Cardiac fibroblast (primary cell): ENCODE results near the gene ZNF586.
"Not testable (repeated sequence)": the region's sequence is repeated elsewhere in the genome, so short reads cannot be mapped to it uniquely, and the experiment has no call there.

Source experiments
- DNase-seq, 2 donors: peaks; one replicate each; pipeline versions ENCODE4 v3.0.0 to v3.0.0-alpha.2; 2010; ENCODE audit warnings: low read depth in 2 of 2
- H3K4me3 ChIP-seq, 2 donors: replicated peaks in 1 of 2; 1 replicate in 1 of 2; 2 replicates in 1 of 2; pipeline ENCODE4 v1.5.1; 2011; ENCODE audit warnings: low read depth in 2 of 2, low read length in 2 of 2, mild to moderate bottlenecking in 2 of 2, moderate library complexity in 1 of 2
- TF ChIP-seq, protein P1 (sequence below): IDR thresholded peaks from one replicate; pipeline ENCODE4 v1.5.1; 2011; ENCODE audit warnings: low read depth, mild to moderate bottlenecking, low read length, inconsistent platforms

The ZNF586 gene

DNA sequence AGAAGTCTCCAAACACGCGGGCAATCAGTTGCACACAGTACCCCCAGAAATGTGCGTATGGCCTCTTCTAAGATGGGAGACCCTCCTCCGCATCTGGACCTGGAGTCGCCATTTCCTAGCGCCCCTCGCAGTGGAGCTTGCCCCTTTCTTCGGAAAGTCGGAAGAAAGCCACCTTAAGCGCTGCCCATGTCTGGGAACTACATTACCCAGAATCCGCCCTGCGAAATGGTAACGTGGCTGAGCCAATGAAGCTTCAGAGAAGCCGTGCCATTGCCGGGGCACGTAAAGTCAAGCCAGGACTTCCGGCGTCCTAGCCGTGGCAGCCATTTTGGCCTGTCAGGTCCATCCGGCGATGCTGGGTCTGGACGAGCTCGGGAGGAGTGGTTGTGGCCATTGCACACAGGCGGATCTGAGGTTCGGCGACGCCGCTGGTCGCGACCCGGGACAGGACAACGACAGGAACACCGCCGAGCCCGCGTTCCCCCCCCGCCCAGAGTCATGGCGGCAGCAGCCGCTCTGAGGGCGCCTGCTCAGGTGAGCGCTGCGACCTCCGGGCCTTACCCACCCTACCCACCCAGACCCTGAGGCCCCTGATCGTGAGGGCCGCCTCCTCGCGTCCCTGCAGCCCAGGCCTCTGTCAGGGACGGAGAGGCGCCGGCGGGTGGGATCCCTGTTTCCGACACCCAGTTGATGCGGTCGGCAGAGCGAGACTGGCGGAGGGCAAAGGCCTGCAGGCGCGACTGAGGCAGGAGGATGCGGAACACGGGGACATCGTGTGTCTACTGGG is at the start of gene ZNF586:
Gene ZNF586, plus strand, starts transcription at position 332 of the 787 bp plus-strand sequence. Its CDS starts 167 bp downstream, at position 499.
- DNase-seq, result peak; percentile 93 to 94
- TF ChIP-seq, protein P1, sequence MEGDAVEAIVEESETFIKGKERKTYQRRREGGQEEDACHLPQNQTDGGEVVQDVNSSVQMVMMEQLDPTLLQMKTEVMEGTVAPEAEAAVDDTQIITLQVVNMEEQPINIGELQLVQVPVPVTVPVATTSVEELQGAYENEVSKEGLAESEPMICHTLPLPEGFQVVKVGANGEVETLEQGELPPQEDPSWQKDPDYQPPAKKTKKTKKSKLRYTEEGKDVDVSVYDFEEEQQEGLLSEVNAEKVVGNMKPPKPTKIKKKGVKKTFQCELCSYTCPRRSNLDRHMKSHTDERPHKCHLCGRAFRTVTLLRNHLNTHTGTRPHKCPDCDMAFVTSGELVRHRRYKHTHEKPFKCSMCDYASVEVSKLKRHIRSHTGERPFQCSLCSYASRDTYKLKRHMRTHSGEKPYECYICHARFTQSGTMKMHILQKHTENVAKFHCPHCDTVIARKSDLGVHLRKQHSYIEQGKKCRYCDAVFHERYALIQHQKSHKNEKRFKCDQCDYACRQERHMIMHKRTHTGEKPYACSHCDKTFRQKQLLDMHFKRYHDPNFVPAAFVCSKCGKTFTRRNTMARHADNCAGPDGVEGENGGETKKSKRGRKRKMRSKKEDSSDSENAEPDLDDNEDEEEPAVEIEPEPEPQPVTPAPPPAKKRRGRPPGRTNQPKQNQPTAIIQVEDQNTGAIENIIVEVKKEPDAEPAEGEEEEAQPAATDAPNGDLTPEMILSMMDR, result no peak
- H3K4me3 ChIP-seq, result peak within 1 kb of the TSS; percentile 89 to 92

DNA sequence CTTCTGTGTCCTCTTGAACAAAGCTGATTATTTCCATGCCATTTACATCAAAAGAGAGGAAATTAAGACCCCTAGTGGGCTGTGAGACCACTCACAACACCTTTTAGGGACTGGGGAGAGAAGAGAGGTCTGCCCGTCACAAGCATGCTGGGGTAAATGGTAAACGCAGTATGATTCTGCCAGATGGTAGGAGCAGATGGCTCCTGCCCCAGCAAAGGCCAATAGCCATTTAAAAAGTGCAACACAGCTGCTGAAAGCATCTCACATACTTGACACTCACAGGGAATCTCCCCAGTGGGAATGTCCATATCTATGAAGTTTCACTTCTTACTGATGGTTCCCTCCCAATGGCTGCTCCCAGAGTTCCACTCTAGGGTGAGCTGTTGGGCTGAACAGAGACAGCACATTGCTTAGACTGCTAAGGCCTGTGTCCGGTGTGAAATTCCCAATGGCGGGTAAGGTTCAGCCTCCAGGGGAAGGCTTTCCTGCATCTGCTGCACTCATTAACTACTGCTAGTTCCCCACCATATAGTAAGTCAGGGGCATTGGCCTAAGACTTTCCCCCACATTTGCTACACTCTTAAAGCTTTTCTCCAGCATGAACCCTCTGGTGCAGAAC is 49.5 kb upstream of the ZNF586 start:
- no peak for DNase-seq
- TF ChIP-seq, protein P1, result no peak
- H3K4me3 ChIP-seq, result no peak overlapping the region

DNA sequence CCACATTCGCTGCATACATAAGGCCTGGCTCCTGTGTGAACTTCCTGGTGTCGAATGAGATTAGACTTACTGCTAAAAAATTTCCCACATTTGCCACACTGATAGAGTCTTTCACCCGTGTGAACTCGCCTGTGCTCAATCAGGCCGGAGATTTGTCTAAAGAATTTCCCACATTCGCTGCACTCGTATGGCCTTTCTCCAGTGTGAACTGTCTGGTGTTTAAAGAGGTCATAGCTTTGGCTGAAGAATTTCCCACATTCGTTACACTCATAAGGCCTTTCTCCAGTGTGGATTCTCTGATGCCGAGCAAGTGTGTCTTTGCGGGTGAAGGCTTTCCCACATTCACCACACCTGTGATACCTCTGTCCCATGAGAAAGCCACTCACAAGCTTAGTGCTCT is 48.6 kb upstream of the ZNF586 start:
- no peak for DNase-seq
- H3K4me3 ChIP-seq, result no peak overlapping the region
- TF ChIP-seq, protein P1, result no peak

DNA sequence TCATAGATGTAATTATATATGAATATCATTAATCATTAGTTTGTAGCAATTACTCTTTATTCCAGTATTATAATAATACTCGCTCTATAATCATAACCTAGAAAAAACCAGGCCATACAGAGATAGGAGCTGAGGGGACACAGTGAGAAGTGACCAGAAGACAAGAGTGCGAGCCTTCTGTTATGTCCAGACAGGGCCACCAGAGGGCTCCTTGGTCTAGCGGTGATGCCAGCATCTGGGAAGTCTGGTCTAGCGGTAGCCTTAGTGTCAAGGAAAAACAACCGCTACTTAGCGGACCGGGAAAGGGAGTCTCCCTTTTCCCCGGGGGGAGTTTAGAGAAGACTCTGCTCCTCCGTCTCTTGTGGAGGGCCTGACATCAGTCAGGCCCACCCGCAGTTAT is 31.2 kb upstream of the ZNF586 start:
- H3K4me3 ChIP-seq, result not testable (repeated sequence)
- DNase-seq, result peak; percentile 62 to 71
- TF ChIP-seq, protein P1, result peak; percentile 61

DNA sequence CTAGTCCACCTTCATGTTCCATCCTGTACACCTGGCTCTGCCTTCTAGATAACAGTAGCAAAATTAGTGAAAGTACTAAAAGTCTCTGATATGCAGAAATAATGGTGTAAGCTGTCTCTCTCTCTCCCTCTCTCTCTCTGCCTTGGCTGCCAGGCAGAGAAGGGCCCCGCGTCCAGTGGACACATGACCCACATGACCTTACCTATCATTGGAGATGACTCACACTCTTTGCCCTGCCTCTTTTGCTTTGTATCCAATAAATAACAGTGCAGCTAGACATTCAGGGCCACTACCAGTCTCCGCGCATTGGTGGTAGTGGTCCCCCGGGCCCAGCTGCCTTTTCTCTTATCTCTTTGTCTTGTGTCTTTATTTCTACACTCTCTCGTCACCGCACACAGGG is 30.7 kb upstream of the ZNF586 start:
- not testable (repeated sequence) for DNase-seq, H3K4me3 ChIP-seq

DNA sequence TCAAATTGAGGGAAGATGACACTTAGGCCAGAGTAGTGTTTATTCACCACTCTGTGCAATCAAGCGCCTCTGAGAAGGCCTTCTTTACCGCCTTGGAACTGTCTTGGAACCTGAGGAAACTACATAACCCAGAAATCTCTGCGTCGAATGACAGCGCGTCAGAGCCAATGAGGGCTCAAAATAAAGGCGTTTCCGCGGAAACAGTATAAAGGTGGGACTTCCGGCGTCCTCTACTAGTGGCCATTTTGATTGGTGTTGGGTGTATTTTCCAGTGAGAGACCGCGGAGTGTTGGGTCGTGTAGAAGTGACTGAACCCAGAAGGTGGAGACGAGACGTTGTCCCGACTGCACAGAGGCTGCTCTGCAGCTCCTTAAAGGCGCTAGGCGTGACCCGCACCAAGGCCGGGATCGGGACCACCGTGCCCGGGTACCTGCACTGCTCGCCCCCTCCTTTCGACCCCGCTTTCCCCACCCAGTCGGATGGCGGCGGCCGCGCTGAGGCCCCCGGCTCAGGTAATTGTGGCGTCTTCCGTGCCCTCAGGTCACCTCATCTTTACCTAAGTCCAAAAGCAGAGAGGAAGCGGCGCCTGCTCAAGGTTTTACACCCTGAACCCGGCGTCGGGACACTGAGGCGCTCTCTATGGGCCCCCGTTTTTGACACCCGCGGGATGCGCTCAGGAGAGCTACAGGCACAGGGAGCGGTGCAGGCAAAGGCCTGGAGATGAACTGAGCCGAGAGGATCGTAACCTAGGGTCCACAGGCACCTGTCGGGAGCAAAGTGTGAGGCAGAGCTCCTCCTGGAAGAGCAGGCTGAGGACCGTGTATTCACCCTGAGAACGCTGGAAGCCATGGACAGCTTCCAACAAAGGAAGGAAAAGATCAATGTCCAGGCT is 22.6 kb upstream of the ZNF586 start, which contains the start of gene ZNF776:
Gene ZNF776, plus strand, starts transcription at position 236 of the 892 bp plus-strand sequence. Its CDS starts 244 bp downstream, at position 480.
- H3K4me3 ChIP-seq, result peak within 1 kb of the TSS; percentile 91 to 97
- TF ChIP-seq, protein P1, result no peak

More for the DNA sequence above, 22.6 kb upstream of the ZNF586 start, which contains the start of gene ZNF776:
- peak; percentile 91 to 95 for DNase-seq
